Fibroblast of lung (primary cell): ENCODE data around the gene TRAF3. TPM values are rescaled to one million over a fixed set of nuclear protein-coding genes. Genes with fewer than 3 reads are reported as not detected.

Experiments
- DNase-seq, 2 donors: peaks; one replicate each; pipeline versions ENCODE4 v3.0.0 to v3.0.0-alpha.2; 2010; ENCODE audit warnings: low read depth in 2 of 2
- H2AFZ ChIP-seq: 2 replicates; pipeline ENCODE4 v1.5.1; 2012; ENCODE audit warnings: low read length, control low read depth, inconsistent platforms
- H3K27ac ChIP-seq: 2 replicates; pipeline ENCODE4 v1.5.1; 2011; ENCODE audit warnings: low read length, control low read depth; ENCODE audit not compliant: insufficient read depth
- H3K27me3 ChIP-seq: 2 replicates; pipeline ENCODE4 v1.5.1; 2011; ENCODE audit warnings: mild to moderate bottlenecking, low read length; ENCODE audit not compliant: control insufficient read depth, insufficient read depth
- H3K36me3 ChIP-seq: 2 replicates; pipeline ENCODE4 v1.5.1; 2011; ENCODE audit warnings: low read length; ENCODE audit not compliant: control insufficient read depth, insufficient read depth
- H3K4me1 ChIP-seq: 2 replicates; pipeline ENCODE4 v1.5.1; 2011; ENCODE audit warnings: low read length; ENCODE audit not compliant: control insufficient read depth, insufficient read depth; ENCODE audit errors: extremely low read depth
- H3K4me2 ChIP-seq: 2 replicates; pipeline ENCODE4 v1.5.1; 2011; ENCODE audit warnings: low read length, control low read depth; ENCODE audit not compliant: insufficient read depth; ENCODE audit errors: extremely low read depth
- H3K4me3 ChIP-seq, 4 experiments: fragments of 200-600 bp in 1 of 4; sonication (generic) in 1 of 4; replicated peaks in 1 of 4; 2 replicates each; pipeline ENCODE4 v1.5.1; 2011 to 2016; ENCODE audit warnings: low read length in 4 of 4, low read depth in 3 of 4, mild to moderate bottlenecking in 3 of 4, control low read depth in 2 of 4, inconsistent platforms in 1 of 4, mixed read lengths in 1 of 4; ENCODE audit not compliant: insufficient read depth in 1 of 4; ENCODE audit errors: control extremely low read depth in 1 of 4
- H3K79me2 ChIP-seq: 2 replicates; pipeline ENCODE4 v1.5.1; 2012; ENCODE audit warnings: mild to moderate bottlenecking, low read length, inconsistent platforms; ENCODE audit not compliant: control insufficient read depth, insufficient read depth
- H3K9ac ChIP-seq: 2 replicates; pipeline ENCODE4 v1.5.1; 2011; ENCODE audit warnings: mild to moderate bottlenecking, low read length, control low read depth; ENCODE audit not compliant: insufficient read depth
- H3K9me3 ChIP-seq: 2 replicates; pipeline ENCODE4 v1.5.1; 2012; ENCODE audit warnings: low read depth, low read length; ENCODE audit not compliant: control insufficient read depth, insufficient read depth
- H4K20me1 ChIP-seq: 2 replicates; pipeline ENCODE4 v1.5.1; 2011; ENCODE audit warnings: low read length; ENCODE audit not compliant: control insufficient read depth, insufficient read depth; ENCODE audit errors: extremely low read depth
- EZH2 ChIP-seq: IDR thresholded peaks from 2 replicates; pipeline ENCODE4 v1.5.1; 2012; ENCODE audit warnings: low read length, control low read depth, mild to moderate bottlenecking; ENCODE audit errors: missing control alignments
- polyA plus RNA-seq, 2 donors: library from polyadenylated mRNA; depleted of rRNA in 1 of 2; stranded (reverse) in 1 of 2; unstranded in 1 of 2; fragments of >200 nt; gene quantifications; 2 replicates each; pipeline ENCODE4 v1.2.1, GENCODE V29; 2011 to 2012; ENCODE audit warnings: missing spikeins in 1 of 2
- total RNA-seq: library from RNA; depleted of rRNA; stranded (reverse); fragments of >200 nt; gene quantifications from 2 replicates; pipeline ENCODE4 v1.2.1, GENCODE V29; 2014
- TF ChIP-seq, protein P1 (sequence below), 2 donors: IDR thresholded peaks in 1 of 2; conservative IDR thresholded peaks in 1 of 2; 1 replicate in 1 of 2; 2 replicates in 1 of 2; pipeline ENCODE4 v1.5.1; 2011 to 2012; ENCODE audit warnings: low read length in 2 of 2, control low read depth in 1 of 2, inconsistent platforms in 1 of 2, low read depth in 1 of 2, mild to moderate bottlenecking in 1 of 2

TRAF3 gene
- total and polyA plus RNA-seq, 2 donors (not counting 1 experiment from before 2014, with no cell fraction given), result 12.1 to 14.4 TPM

DNA sequence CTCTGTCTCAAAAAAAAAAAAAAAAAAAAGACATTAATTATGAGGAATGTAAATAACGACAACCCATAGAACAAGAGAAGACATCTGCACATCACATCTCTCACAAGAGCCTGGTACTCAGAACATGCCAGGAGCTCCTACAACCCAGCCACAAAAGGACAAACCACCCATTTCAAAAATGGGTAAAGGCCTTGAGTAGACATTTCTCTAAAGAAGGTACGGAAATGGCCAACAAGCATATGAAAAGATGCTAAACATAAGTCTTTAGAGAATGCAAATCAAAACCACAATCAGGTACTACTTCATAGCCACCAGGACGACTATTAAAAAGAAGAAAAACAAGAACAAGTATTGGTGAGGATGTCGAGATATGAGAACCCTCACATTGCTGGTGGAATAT, 158.5 kb downstream of the TRAF3 start:
- Histone ChIP-seq H3K4me1 (no peaks in the 10 kb centered on the region), H4K20me1 (no peaks in the 10 kb centered on the region), H3K9me3 (no peaks in the 10 kb centered on the region), H2AFZ (no peak overlapping the region), H3K27me3 (peaks cover under 1% of the 10 kb centered on the region), H3K4me3 (no peak overlapping the region), H3K4me2 (no peak overlapping the region), H3K27ac (no peak overlapping the region), H3K9ac (no peak overlapping the region), H3K36me3 (peaks cover 23% of the 10 kb centered on the region), H3K79me2 (no peaks in the 10 kb centered on the region)
- DNase-seq, result no peak
- TF ChIP-seq, protein P1, sequence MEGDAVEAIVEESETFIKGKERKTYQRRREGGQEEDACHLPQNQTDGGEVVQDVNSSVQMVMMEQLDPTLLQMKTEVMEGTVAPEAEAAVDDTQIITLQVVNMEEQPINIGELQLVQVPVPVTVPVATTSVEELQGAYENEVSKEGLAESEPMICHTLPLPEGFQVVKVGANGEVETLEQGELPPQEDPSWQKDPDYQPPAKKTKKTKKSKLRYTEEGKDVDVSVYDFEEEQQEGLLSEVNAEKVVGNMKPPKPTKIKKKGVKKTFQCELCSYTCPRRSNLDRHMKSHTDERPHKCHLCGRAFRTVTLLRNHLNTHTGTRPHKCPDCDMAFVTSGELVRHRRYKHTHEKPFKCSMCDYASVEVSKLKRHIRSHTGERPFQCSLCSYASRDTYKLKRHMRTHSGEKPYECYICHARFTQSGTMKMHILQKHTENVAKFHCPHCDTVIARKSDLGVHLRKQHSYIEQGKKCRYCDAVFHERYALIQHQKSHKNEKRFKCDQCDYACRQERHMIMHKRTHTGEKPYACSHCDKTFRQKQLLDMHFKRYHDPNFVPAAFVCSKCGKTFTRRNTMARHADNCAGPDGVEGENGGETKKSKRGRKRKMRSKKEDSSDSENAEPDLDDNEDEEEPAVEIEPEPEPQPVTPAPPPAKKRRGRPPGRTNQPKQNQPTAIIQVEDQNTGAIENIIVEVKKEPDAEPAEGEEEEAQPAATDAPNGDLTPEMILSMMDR (conservative IDR thresholded peaks at IDR 0.05 in 1 of 2, IDR thresholded peaks at IDR 0.05 in 1 of 2; ENCODE audit: low read depth in 1 of 2, low read length in 2 of 2), result no peak
- no peak for TF ChIP-seq EZH2

DNA sequence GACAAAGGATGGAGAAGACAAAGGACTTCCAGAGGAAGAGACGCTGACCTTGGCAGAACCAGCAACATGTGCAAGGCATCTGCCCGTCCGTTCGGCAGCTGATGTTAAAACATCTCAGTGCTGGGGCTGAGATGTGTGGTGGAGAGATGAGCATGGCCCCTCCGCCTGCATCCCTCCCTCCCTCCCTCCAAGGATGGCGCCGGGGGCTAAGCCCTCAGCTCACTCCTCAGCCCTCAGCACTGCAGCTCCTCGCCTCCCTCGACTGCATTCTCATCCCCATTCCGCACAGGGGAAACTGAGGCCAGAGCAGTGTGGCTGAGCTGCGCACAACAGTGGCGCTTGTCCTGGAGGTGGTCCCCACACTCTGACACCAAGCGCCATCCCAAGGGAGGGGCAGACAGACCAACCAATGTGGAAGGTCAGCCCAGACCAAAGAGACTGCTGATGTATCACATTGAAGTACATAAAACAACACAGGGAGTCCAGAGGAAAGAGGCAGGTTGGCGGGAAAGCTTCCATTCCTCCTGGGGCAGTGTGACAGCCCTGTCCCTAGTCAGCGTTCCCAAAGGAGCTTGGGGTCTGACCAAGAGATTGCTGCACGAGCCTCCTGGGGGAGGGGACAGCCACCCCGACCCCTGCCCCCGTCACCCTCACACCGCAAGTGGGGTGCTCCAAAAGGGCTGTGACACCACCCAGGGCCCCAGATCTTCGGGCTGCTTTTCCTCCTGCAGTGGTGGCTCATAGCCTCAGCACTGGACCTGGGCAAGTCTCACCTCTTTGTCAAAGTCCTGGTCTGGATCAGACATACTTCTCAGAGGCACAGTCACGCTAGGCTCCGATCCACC, 160.3 kb downstream of the TRAF3 start:
- Histone ChIP-seq H3K9me3 (no peaks in the 10 kb centered on the region), H3K27me3 (no peaks in the 10 kb centered on the region), H3K27ac (no peak overlapping the region), H3K9ac (no peak overlapping the region), H2AFZ (no peak overlapping the region), H3K4me2 (no peak overlapping the region), H4K20me1 (no peaks in the 10 kb centered on the region), H3K4me3 (no peak overlapping the region), H3K4me1 (no peaks in the 10 kb centered on the region), H3K36me3 (peaks cover 29% of the 10 kb centered on the region), H3K79me2 (no peaks in the 10 kb centered on the region)
- TF ChIP-seq EZH2, result no peak
- TF ChIP-seq, protein P1 (conservative IDR thresholded peaks at IDR 0.05 in 1 of 2, IDR thresholded peaks at IDR 0.05 in 1 of 2; ENCODE audit: low read depth in 1 of 2, low read length in 2 of 2), result no peak
- no peak for DNase-seq

DNA sequence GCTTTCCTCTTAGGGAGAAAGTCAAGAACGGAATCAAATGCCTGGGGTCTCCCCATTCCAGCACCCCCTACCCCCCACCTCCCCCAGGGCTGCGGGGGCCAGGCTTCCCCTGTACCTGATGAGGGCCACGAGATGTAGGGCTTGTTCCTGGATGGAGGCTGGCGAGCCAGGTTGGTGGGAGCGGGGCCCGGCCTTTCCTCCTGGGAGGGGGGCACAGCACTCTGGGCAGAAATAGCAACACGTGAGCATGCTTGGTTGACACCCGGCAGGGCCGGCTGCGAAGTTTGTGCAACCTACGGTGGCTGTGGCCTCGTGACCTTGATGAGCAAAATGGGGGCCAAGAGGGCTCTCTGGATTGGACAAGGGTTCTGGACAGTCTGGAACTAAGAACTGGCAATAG, 160.9 kb downstream of the TRAF3 start:
- Histone ChIP-seq H3K79me2 (no peaks in the 10 kb centered on the region), H2AFZ (no peak overlapping the region), H4K20me1 (no peaks in the 10 kb centered on the region), H3K27ac (no peak overlapping the region), H3K27me3 (no peaks in the 10 kb centered on the region), H3K9ac (no peak overlapping the region), H3K4me2 (no peak overlapping the region), H3K4me1 (no peaks in the 10 kb centered on the region), H3K36me3 (peaks cover 30% of the 10 kb centered on the region), H3K9me3 (no peaks in the 10 kb centered on the region), H3K4me3 (no peak overlapping the region)
- TF ChIP-seq, protein P1 (conservative IDR thresholded peaks at IDR 0.05 in 1 of 2, IDR thresholded peaks at IDR 0.05 in 1 of 2; ENCODE audit: low read depth in 1 of 2, low read length in 2 of 2), result no peak
- TF ChIP-seq EZH2, result no peak
- no peak for DNase-seq
